OCI-LY3 (cell line): Measurements from ENCODE around the gene GON7.

Experiments used
- H2AFZ ChIP-seq: fragments of 200-600, 300-600 bp; shearing (Covaris generic); 2 replicates; pipeline ENCODE4 v1.6.0; 2014; ENCODE audit warnings: antibody characterized with exemption, low read depth, low read length
- H3K27ac ChIP-seq: fragments of 200-600, 300-600 bp; sonication (generic); 2 replicates; pipeline ENCODE4 v1.5.1; 2014; ENCODE audit warnings: mild to moderate bottlenecking, low read length, moderate library complexity, mixed read lengths
- H3K27me3 ChIP-seq: fragments of 200-600, 300-600 bp; sonication (generic); 2 replicates; pipeline ENCODE4 v1.6.1; 2014; ENCODE audit warnings: low read depth, low read length, mixed read lengths
- H3K36me3 ChIP-seq: fragments of 200-600, 300-600 bp; sonication (generic); replicated peaks from 2 replicates; pipeline ENCODE3; 2014; ENCODE audit warnings: low read depth, low read length, mixed read lengths
- H3K4me1 ChIP-seq: fragments of 300-600, 200-600 bp; sonication (generic); 2 replicates; pipeline ENCODE4 v1.6.1; 2014; ENCODE audit warnings: low read length, mixed read lengths
- H3K4me2 ChIP-seq: fragments of 200-600, 300-600 bp; sonication (generic); 2 replicates; pipeline ENCODE4 v1.6.1; 2014; ENCODE audit warnings: low read length, mixed read lengths
- H3K4me3 ChIP-seq: fragments of 300-600, 200-600 bp; sonication (generic); 2 replicates; pipeline ENCODE4 v1.5.1; 2014; ENCODE audit warnings: antibody characterized with exemption, mild to moderate bottlenecking, low read length, moderate library complexity
- H3K79me2 ChIP-seq: fragments of 300-600, 200-600 bp; shearing (Covaris generic); 2 replicates; pipeline ENCODE4 v1.6.1; 2014; ENCODE audit warnings: mild to moderate bottlenecking, low read length, mixed read lengths
- H3K9ac ChIP-seq: fragments of 300-600, 200-600 bp; shearing (Covaris generic); 2 replicates; pipeline ENCODE4 v1.6.0; 2014; ENCODE audit warnings: mild to moderate bottlenecking, low read length, moderate library complexity
- H3K9me3 ChIP-seq: fragments of 200-600, 300-600 bp; shearing (Covaris generic); 2 replicates; pipeline ENCODE4 v1.6.1; 2014; ENCODE audit warnings: low read length, mixed read lengths; ENCODE audit not compliant: insufficient read depth
- H4K20me1 ChIP-seq: fragments of 200-600, 300-600 bp; sonication (generic); 2 replicates; pipeline ENCODE4 v1.6.1; 2016; ENCODE audit warnings: low read length, mixed read lengths; ENCODE audit not compliant: insufficient read depth
- CTCF ChIP-seq: fragments of 200-600, 300-600 bp; sonication (generic); IDR thresholded peaks from 2 replicates; pipeline ENCODE4 v1.5.1; 2014; ENCODE audit warnings: antibody characterized with exemption, low read length, low read depth
- EZH2phosphoT487 ChIP-seq: fragments of 200-600 bp; shearing (Covaris generic); IDR thresholded peaks from 2 replicates; pipeline ENCODE4 v1.6.1; 2018; ENCODE audit warnings: antibody characterized with exemption, mixed run types, low read depth

The GON7 gene

GRCh38 chr14:93223565-93223964 is 16.7 kb upstream of the GON7 start:
- Histone ChIP-seq H3K4me3 (no peak overlapping the region), H3K27ac (no peak overlapping the region), H3K9ac (no peak overlapping the region), H3K9me3 (no peaks in the 10 kb centered on the region), H3K36me3 (peaks cover 23% of the 10 kb centered on the region), H3K27me3 (no peaks in the 10 kb centered on the region), H3K4me1 (no peaks in the 10 kb centered on the region), H2AFZ (no peak overlapping the region), H3K79me2 (no peaks in the 10 kb centered on the region), H4K20me1 (no peaks in the 10 kb centered on the region), H3K4me2 (no peak overlapping the region)
- TF ChIP-seq EZH2phosphoT487 (no peak), CTCF (no peak)

GRCh38 chr14:93220509-93220908 is 13.6 kb upstream of the GON7 start:
- no peak overlapping the region for H3K4me3 ChIP-seq
- peaks cover 9% of the 10 kb centered on the region for H3K36me3 ChIP-seq
- H3K27me3 ChIP-seq = no peaks in the 10 kb centered on the region
- H4K20me1 ChIP-seq = no peaks in the 10 kb centered on the region
- no peak overlapping the region for H2AFZ ChIP-seq
- no peaks in the 10 kb centered on the region for H3K4me1 ChIP-seq
- H3K9ac ChIP-seq = no peak overlapping the region
- H3K27ac ChIP-seq = no peak overlapping the region
- H3K79me2 ChIP-seq = no peaks in the 10 kb centered on the region
- H3K9me3 ChIP-seq = no peaks in the 10 kb centered on the region
- TF ChIP-seq EZH2phosphoT487 (no peak), CTCF (no peak)
- no peak overlapping the region for H3K4me2 ChIP-seq

GRCh38 chr14:93219103-93219726 is 12.3 kb upstream of the GON7 start:
- Histone ChIP-seq H3K36me3 (peaks cover 16% of the 10 kb centered on the region), H3K27me3 (no peaks in the 10 kb centered on the region), H3K27ac (no peak overlapping the region), H3K79me2 (no peaks in the 10 kb centered on the region), H3K4me2 (no peak overlapping the region), H3K4me1 (no peaks in the 10 kb centered on the region), H3K9ac (no peak overlapping the region), H4K20me1 (no peaks in the 10 kb centered on the region), H3K4me3 (no peak overlapping the region), H3K9me3 (no peaks in the 10 kb centered on the region), H2AFZ (no peak overlapping the region)
- TF ChIP-seq EZH2phosphoT487 = no peak
- peak; percentile 81 for TF ChIP-seq CTCF

GRCh38 chr14:93214598-93214997 is 7.7 kb upstream of the GON7 start:
- 0 out of 2 replicates have a peak, but pooled peaks cover 3% of the 10 kb centered on the region for H4K20me1 ChIP-seq

More at GRCh38 chr14:93214598-93214997, 7.7 kb upstream of the GON7 start:
- Histone ChIP-seq H3K4me3 (no peak overlapping the region), H3K27ac (no peak overlapping the region), H3K9ac (no peak overlapping the region), H3K36me3 (peaks cover 12% of the 10 kb centered on the region), H3K9me3 (no peaks in the 10 kb centered on the region), H2AFZ (no peak overlapping the region), H3K4me2 (no peak overlapping the region), H3K27me3 (no peaks in the 10 kb centered on the region), H3K4me1 (peaks cover 22% of the 10 kb centered on the region), H3K79me2 (no peaks in the 10 kb centered on the region)
- no peak for TF ChIP-seq CTCF
- no peak for TF ChIP-seq EZH2phosphoT487
